Kidney (tissue), 14 donors: Measurements from ENCODE around the gene FBXL15. TPM values are rescaled to one million over a fixed set of nuclear protein-coding genes. Genes with fewer than 3 reads are reported as not detected.

ENCODE experiments used
- DNase-seq, 5 donors: peaks; one replicate each; pipeline ENCODE4 v3.0.0-alpha.2; 2013 to 2020
- FAIRE-seq: peaks from 2 replicates; lab custom pipeline; 2012; peaks lifted over from hg19 to GRCh38; lab: Jason Lieb, UNC
- H3K27ac ChIP-seq, 2 donors: one replicate each; pipeline ENCODE4 v1.7.0; 2013; ENCODE audit warnings: low read depth in 2 of 2, low read length in 2 of 2, inconsistent platforms in 1 of 2
- H3K27me3 ChIP-seq: one replicate; pipeline ENCODE4 v1.7.1; 2013; ENCODE audit warnings: low read length, inconsistent platforms; ENCODE audit not compliant: control insufficient read depth, insufficient read depth
- H3K36me3 ChIP-seq, 3 donors: one replicate each; pipeline versions ENCODE4 v1.7.0 to v1.7.1; 2013; ENCODE audit warnings: low read length in 3 of 3, control low read depth in 1 of 3, inconsistent platforms in 1 of 3; ENCODE audit not compliant: insufficient read depth in 3 of 3, control insufficient read depth in 2 of 3
- H3K4me1 ChIP-seq, 3 donors: one replicate each; pipeline versions ENCODE4 v1.7.0 to v1.7.1; 2013; ENCODE audit warnings: low read length in 3 of 3, inconsistent platforms in 1 of 3, low read depth in 1 of 3; ENCODE audit not compliant: control insufficient read depth in 2 of 3, insufficient read depth in 2 of 3
- H3K4me3 ChIP-seq, 3 donors: one replicate each; pipeline versions ENCODE4 v1.7.0 to v1.8.1; 2013; ENCODE audit warnings: low read length in 3 of 3, control low read depth in 1 of 3, inconsistent platforms in 1 of 3
- H3K9ac ChIP-seq, 3 donors: one replicate each; pipeline versions ENCODE4 v1.7.0 to v1.7.1; 2013; ENCODE audit warnings: low read length in 3 of 3, control low read depth in 1 of 3, inconsistent platforms in 1 of 3
- H3K9me3 ChIP-seq, 3 donors: one replicate each; pipeline versions ENCODE4 v1.7.0 to v1.7.1; 2013; ENCODE audit warnings: low read length in 3 of 3, control low read depth in 1 of 3, inconsistent platforms in 1 of 3; ENCODE audit not compliant: control insufficient read depth in 2 of 3, insufficient read depth in 1 of 3
- CTCF ChIP-seq: IDR thresholded peaks from 3 replicates; pipeline ENCODE4 v1.5.1; 2012; ENCODE audit warnings: mild to moderate bottlenecking, moderate library complexity, borderline replicate concordance; ENCODE audit not compliant: insufficient read depth; ENCODE audit errors: extremely low read depth
- intact Hi-C: fragments of 100-400 bp; cut with DNase I; formaldehyde crosslinking; loops from one replicate; pipeline ENCODE4 v1.11.1; 2022
- polyA plus RNA-seq: library from polyadenylated mRNA; stranded (reverse); fragments of 350-450 nt; fragmentation: Illumina TruSeq; extraction: RNeasy Lipid Tissue Mini Kit (QIAGEN cat#74804); gene quantifications from one replicate; pipeline ENCODE4 v1.2.3, GENCODE V29; 2014; ENCODE audit warnings: low read depth, low replicate concordance; ENCODE audit not compliant: insufficient read depth
- total RNA-seq: library from RNA; stranded (reverse); fragmentation: NEBNext Ultra II Directional; extraction: Animal tissue kit (Norgen Biotek cat#: 25700); gene quantifications from one replicate; pipeline ENCODE4 v1.2.1, GENCODE V29; 2021
- donor health status: control.
- donor health status: control.
- donor health status: control.
- donor health status: control.
- donor health status: control.
- donor health status: DM: yes; HTN: yes; CAD: no.
- donor health status: Normal renal cell carcinoma (clear cell type).

Gene FBXL15
- total and polyA plus RNA-seq, 2 donors from 2014 or later: 17.9 to 28.0 TPM

- no peaks in the 10 kb centered on the region for H3K36me3 ChIP-seq
- H3K27me3 ChIP-seq: peaks cover 5% of the 10 kb centered on the region
- FAIRE-seq (no peak), DNase-seq (peak in 2 of 5 donors; percentile 37 to 59)
- peaks cover 0 to 3% (median 1%) of the 10 kb centered on the region in 3 donors for H3K4me1 ChIP-seq
- no peak overlapping the region for H3K9ac ChIP-seq
- intact Hi-C loops: no loop called here
- no peak overlapping the region for H3K27ac ChIP-seq
- no peak for TF ChIP-seq CTCF
- no peaks in the 10 kb centered on the region for H3K9me3 ChIP-seq
- H3K4me3 ChIP-seq: no peak overlapping the region
Observed at GRCh38 chr10:102413806-102414561, 6.7 kb upstream of the FBXL15 start.

GRCh38 chr10:102414749-102415148 is 5.9 kb upstream of the FBXL15 start:
- peak in 1 of 5 donors; percentile 56 for DNase-seq
- Histone ChIP-seq H3K4me1 (peaks cover 0 to 8% (median 1%) of the 10 kb centered on the region in 3 donors), H3K27me3 (peaks cover 5% of the 10 kb centered on the region), H3K36me3 (no peaks in the 10 kb centered on the region), H3K9ac (no peak overlapping the region), H3K27ac (no peak overlapping the region), H3K4me3 (no peak overlapping the region), H3K9me3 (no peaks in the 10 kb centered on the region)
- no peak for TF ChIP-seq CTCF
- intact Hi-C loops: no loop called here
- no peak for FAIRE-seq

- no peak overlapping the region for H3K4me3 ChIP-seq
- no peak for DNase-seq
Observed at GRCh38 chr10:102416283-102416682, 4.4 kb upstream of the FBXL15 start.

More at GRCh38 chr10:102416283-102416682, 4.4 kb upstream of the FBXL15 start:
- Histone ChIP-seq H3K9me3 (no peaks in the 10 kb centered on the region), H3K27me3 (peaks cover 5% of the 10 kb centered on the region), H3K4me1 (peaks cover 0 to 14% (median 6%) of the 10 kb centered on the region in 3 donors), H3K27ac (no peak overlapping the region), H3K9ac (no peak overlapping the region), H3K36me3 (no peaks in the 10 kb centered on the region)
- no peak for FAIRE-seq
- no peak for TF ChIP-seq CTCF
- intact Hi-C loops: no loop called here
